GM18909 (cell line): ENCODE results near the gene KIFC1.

ENCODE experiments used
- ATAC-seq: cut with Tn5 transposase; IDR thresholded peaks from one replicate; pipeline ENCODE4 v1.9.1; 2021; ENCODE audit warnings: mild to moderate bottlenecking; ENCODE audit not compliant: unreplicated experiment, poor library complexity

Gene KIFC1

DNA sequence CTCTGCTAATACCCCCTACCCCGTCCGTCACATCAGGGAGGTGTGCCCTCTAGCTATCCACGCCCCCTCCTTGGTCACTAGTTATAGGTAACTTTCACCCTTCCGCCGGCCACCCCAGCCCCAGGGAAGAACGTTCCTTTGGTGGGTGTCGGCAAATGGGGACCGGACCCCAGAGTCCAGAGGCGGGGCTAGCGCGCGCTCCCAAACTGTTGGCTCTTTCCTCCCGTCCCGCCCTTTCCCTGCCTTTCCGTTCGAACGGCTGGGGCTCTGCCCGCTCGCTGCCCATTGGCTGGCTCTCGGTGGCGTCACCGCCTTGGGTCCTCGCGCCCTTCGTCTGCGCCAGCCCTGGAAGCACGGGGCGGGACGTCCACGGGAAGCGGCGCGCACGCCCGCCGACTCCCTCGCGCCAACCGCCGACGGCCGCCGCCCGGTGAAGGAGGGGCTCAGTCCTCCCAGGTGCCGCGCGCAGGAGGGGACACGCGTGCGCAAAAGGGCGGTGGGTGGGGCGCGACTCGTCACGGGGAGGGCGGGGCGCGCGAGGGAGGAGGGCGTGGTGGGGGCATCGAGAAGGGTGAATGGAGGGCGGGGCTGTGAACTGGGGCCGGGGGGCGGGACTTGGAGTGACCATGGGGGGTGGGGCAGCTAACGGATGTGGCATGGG is 18.6 kb downstream of the KIFC1 start:
- peak; percentile 86 for ATAC-seq

DNA sequence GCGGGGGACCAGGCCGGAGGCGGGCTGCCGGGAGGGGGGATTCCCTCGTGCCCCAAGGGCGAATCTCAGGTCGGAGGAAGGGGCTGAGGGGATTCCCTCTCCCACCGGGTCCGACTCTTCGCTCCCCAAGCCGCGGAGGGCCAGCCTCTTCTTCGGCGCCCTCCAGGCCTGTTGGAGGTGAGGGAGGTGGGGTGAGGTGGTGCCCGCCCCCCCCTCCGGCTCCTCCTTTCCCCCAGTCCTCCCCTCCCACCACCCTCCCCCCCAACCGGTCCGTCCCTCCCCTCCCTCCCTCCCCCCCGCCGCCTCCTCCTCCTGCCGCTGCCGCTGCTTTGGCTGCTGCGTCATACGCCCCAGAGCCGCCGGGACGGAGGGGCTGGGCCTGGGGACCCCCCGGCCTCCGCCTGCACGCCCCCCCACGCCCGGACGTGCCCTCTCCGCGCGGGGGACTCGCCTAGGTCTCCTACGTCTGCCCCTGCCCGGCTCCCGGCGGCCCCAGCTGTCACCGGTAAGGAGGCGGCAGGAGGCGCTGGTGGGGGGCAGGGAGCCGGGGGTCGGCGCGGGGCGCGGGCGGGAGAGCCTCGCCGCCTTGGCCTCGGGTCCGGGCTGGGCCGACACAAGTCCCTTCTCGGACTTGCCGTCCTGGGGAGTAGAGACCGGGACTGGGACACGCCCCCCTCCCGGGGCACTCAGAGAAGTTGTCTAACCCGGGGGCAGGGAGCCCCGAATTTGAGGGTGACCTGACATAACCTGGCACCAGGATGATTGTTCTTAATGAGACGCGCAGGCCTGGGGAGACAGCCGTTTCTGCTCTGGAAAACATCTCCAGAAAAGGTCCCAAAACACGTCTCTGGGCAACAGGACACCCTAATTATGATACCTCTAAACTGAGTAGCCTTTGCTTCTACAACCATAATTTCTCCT is 19.3 kb downstream of the KIFC1 start, which contains the start of gene PHF1:
Gene PHF1 (plus strand): TSS at position 304 of the 921 bp plus-strand sequence. CDS start 1,250 bp downstream, outside the sequence.
- ATAC-seq: peak; percentile 42

DNA sequence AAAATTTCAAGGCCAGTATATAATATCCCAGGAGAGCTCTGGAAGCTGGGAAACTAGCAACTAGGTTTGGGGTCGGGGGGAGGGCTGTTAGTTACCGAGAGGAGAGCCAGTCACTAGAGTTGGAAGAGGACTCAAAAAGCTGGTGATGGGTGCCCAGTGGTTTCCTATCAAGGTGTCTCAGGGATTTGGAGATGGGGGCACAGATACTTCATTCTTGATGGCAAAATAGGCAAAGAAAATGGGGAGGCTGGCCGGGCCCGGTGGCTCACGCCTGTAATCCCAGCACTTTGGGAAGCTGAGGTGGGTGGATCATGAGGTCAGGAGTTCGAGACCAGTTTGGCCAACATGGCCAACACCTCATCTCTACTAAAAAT is 20.0 kb downstream of the KIFC1 start:
- no peak for ATAC-seq

DNA sequence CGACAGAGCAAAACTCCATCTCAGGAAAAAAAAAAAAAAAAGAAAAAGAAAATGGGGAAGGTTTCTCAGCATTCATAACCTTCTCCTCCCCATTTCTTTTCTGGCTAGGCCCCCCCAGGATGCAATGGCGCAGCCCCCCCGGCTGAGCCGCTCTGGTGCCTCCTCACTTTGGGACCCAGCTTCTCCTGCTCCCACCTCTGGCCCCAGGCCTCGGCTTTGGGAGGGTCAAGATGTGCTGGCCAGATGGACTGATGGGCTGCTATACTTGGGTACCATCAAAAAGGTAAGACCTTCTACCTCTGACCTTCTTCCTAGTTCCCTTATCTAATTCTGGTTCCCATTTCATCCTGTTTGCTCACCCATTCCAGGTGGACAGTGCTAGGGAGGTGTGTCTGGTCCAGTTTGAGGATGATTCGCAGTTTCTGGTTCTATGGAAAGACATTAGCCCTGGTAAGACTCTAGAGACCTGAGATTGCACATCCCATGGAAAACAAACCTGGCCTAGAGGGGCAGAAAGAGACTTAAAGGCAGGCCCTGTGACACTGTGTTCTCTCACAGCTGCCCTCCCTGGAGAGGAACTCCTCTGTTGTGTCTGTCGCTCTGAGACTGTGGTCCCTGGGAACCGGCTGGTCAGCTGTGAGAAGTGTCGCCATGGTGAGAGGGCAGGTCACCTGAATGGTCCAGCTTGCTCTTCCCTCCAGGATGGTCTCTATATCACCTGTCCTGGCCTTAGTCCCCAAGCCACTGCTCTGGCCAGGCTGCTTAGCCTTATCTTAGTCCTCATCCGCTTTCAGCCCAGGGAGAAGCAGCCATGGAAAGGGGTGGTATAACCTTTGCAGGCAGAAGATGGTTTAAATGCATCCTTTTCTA is 20.8 kb downstream of the KIFC1 start:
- ATAC-seq: no peak

DNA sequence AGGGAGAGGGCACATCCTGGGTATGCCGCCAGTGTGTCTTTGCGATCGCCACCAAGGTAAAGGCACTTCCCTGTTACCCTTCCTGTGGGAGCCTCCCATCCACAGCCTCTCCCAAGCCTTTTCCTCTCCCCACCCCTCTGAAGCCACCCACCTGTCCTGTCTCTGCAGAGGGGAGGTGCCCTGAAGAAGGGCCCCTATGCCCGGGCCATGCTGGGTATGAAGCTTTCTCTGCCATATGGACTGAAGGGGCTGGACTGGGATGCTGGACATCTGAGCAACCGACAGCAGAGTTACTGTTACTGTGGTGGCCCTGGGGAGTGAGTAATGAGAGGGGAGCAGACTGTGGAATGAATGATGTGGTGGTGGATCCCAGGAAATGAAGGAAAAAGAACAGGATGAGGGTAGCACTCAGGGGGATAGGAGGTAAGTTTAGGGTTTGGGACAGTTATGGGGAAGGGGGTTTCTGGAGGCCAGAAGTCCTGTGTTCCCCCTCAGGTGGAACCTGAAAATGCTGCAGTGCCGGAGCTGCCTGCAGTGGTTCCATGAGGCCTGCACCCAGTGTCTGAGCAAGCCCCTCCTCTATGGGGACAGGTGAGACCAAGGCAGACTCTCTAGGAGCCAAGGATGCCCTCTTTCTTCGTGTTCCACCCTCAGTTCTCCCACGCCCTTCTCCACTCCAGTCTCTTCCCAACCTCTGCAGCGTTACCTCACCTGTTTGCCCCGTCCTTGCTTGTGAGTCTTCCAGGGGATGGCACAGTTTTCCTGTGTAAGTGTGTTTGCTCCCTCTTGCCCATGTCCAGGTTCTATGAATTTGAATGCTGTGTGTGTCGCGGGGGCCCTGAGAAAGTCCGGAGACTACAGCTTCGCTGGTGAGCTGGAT is 21.9 kb downstream of the KIFC1 start:
- ATAC-seq: no peak

DNA sequence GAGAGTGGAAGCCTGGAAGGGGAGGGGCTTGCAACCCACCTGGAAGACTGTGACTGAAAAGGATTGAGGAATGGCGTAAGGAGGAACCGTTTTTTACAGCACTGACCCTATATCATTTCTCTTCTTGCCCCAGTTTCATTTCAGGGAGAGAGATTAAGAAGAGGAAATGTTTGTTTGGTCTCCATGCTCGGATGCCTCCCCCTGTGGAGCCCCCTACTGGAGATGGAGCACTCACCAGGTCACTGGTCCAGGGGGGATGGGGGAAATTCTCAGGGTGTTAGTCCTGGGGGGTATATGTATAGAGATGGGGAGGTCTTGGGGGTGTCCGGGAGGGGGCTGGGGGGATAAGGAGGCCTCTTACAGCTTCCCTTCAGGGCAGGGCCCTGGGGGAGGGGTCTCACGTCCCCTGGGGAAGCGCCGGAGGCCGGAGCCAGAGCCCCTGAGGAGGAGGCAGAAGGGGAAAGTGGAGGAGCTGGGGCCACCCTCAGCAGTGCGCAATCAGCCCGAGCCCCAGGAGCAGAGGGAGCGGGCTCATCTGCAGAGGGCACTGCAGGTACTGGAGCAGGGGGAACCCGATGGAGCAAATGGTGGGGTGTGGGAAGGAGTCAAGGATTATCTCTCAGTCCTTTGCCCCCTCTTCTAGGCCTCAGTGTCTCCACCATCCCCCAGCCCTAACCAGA is 23.1 kb downstream of the KIFC1 start:
- no peak for ATAC-seq

DNA sequence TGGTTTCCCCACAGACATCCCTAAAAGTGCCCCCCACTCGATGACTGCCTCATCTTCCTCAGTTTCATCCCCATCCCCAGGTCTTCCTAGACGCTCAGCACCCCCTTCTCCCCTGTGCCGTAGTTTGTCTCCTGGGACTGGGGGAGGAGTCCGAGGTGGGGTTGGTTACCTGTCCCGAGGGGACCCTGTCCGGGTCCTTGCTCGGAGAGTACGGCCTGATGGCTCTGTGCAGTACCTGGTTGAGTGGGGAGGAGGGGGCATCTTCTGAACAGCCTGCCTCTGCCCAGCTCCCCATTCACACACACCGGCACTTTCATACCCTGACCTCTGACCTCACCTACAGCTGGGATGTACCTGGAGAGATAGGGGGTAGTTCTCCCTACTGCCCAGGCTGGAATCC is 24.2 kb downstream of the KIFC1 start:
- ATAC-seq: no peak

DNA sequence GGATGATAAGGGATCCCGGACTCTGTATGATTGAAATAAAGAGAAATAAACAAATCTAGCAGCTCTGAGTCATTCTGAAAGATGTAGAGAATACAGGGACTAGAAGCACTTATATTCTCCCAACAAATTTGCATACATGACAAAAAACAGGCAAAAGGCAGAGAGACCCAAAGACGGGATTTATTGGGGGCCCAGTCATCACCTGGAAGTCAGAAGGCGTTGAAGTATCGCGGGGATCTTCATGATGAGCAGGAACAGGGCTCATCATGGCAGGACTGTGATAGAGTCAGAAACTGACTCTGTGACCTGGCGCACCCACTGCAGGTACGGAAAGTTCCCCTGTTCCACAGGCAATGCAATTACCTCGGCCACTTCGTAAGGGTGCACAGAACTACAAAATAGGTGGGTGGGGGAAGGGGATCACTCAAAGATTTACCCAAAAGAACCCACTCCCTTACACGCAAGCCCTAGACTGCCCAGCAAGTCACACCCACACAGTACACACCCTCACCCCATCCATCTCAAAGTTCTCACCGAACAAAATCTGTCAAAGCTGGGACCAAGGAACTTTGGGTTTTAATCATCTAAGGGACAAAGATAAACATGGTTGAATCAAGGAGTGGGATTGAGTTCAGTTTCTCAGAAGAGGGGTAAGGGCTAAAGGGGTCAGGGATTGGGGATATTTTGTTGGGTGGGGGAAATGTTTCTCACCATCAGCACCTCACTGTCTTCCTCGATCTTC is 24.9 kb downstream of the KIFC1 start:
- no peak for ATAC-seq

DNA sequence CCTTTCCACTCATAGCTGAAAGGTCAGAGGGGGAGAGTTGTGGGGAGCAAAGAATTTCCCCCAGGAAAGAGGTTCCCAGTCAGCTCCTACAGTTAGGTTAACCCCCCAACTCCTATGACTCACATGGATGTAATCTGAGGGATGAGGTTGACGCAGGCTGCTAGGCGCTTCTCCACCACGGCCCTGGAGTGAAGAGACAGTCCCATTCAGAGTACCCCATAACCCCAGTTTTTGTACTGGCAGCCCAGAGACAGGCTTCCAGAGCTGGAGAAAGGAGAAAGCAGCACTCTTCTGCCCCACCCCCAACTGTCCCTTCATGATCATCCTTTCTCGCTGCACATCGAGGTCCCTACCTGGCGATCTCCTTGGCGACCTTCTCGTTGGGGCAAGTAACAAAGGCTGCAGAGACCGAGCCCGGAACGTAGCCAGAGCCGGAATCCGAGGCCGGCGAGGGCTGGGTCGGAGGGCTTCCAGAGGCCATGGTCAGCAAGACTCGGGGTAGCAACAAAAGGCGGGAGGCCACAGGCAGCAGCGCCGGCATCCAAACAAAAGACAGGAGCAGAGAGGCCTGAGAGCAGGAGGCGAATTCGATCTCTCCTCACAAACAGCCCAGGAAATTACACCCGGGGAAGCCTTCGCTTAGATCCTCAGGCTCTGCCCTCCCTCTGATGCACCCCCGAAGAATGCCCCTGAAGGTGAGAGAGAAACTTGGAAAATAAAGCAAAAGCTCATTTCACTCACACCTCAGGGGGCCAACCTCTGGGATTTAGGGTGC is 25.7 kb downstream of the KIFC1 start:
- peak; percentile 0 for ATAC-seq

DNA sequence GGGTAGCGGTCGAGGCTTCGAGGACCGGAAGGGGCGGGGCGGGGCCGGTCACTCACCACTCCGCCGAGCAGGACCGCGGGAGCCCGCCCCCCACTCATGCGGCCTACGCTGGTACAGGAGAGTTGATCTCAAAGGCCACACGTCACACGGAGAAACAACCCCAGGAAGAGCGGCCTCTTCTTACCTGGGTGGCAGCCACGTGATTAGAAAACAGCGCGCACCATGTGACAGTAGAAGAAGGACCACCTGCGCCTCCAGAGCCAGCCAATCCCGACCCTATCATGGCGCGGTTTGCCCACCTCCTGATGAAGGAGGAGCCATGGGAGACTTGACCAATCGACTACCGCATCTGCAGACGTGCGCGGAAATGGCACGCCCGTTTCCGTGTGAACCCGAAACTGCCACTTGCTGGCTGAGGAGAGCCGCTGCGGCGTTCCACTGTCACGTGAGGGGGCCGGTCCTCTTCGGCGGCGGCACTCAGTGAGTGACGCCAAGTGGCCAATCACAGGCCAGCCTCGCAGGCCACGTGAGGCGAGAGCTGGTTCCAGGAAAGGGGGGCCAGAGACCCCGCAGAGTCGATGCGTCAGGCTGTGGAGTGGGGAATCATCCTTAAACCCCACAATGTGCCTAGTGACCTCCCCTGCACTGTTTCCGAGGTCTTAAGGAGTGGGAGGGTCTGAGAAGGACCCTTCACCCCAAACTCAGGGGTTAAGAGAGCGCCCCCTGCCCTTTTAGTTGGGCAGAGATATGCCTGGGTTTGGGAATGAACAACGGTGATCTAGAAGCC is 26.5 kb downstream of the KIFC1 start, which contains the start of gene CUTA:
Gene CUTA (minus strand): TSS at position 205 of the 787 bp plus-strand sequence. CDS start 107 bp downstream, at position 98.
- ATAC-seq: peak; percentile 88

DNA sequence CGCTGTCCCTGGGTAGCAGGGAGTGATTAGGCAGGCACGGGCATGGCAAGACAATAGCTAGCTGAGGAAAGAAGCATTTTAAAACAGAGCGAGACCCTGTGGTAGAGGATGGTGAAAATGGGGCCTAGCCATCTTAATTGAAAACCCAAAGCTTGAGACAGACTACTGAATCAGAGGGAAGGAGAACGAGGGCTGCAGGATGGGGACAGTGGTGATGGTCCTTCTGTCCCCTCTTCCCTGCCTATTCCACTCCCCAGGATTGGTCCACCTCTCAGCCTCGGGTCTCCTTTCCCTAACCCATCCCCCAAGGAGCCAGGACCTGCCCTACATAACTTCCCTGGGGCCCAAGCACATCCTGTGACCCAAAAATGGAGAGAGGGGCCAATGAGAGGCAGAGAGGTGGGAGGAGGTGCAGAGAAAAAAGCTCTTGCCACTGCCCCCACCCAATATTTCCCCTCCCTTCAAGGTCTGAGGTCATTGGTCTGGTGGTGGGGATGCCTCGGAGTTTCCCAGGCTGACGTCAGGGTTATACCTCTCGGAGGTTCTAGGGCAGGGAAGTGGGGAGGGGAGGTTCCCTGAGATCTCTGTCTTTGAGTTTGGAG is 27.2 kb downstream of the KIFC1 start:
- ATAC-seq: no peak

DNA sequence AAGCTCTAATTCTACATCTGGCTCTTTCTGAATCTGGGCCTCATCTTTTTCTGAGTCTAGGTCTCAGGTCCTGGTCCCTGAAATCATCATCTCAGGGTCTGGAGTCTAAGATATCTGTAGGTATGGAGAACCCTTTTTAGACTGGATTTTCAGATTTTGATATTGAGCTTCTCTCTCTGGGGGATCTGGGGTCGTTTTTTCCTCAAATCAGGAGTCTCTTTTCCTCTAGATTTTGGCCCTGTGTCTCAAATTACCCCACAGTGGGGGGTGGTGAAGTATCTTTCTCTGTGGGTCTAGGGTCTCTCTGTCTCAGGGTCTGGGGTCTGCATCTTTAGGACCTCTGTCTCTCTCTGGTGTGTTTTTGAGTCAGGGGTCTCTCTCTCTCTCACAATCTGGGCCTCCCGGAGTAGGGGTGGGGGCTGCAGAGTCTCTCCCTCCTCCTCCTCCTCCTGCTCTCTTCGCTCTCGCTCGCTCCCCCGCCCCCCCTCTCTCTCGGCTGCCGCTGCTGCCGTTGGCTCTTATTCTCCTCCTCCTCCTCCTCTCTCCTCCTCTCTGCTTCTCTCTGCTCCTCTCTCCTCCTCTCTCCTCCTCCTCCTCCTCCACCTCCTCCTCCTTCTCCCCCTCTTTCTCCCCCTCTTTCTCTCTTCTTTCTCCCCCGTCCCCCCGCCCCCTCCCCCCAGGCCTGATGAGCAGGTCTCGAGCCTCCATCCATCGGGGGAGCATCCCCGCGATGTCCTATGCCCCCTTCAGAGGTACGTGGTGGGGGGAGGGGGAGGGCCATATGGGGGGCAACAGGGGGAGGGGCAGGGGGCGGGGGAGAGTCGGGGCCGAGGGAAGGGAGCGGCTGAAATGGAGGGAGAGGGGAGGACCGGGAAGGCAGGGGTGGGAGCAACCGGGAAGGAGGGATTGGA is 28.2 kb downstream of the KIFC1 start, which contains the start of gene SYNGAP1:
Gene SYNGAP1 (plus strand): TSS at position 486 of the 911 bp plus-strand sequence. CDS start 200 bp downstream, at position 686.
- ATAC-seq: no peak

DNA sequence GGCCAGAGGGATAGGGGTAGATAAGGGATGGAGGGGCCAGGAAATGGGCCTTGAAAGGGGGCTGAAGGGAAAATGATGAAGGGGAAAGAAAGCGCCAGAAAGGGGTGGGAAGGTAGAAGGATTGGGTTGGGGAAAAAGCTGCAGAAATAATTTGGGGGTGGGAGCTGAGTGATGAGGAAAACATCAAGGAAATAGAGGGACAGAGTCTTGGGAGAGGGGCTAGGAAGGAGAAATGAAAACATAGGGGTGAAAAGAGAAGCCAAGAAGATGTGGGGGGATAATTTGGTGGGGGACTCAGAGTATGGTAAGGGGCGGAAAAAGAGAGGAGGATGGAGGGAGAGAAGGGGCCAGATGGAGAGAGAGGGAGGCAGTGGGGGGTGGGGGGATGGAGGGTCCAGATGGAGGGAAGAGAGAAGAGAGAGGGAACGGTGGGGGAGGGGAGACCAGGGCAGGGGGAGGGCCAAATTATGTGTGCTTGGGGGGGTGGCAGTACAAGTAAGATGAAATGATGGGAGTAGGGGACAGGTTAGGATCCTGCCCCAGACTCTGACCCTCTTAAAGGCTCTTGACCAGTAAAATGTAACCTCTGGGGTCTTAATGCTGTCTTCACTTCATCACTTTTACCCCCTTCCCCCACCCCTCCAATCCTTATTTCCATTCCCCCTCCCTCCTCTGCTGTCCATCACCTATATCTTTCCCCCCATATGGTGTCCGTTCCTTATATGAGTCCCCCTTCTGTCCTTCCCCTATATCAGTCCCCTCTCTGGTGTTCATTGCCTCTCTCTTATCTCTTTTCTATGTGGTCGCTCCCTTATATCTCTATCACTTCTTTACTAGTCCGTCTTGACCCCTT is 29.1 kb downstream of the KIFC1 start:
- ATAC-seq: no peak

DNA sequence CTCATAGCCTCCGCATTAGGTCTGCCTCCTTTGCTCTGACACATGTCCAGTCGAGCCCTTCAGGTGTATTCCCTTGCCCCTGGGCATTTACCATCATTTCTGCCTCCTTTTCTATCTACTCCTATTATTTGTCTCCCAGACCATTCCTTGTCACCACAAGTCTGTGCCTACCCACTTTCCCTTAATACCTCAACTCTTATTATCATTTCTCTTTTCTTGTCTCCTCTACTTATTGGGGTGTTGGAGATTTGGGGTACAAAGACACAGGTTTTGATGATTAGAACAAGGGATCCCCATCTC is 29.7 kb downstream of the KIFC1 start:
- no peak for ATAC-seq

DNA sequence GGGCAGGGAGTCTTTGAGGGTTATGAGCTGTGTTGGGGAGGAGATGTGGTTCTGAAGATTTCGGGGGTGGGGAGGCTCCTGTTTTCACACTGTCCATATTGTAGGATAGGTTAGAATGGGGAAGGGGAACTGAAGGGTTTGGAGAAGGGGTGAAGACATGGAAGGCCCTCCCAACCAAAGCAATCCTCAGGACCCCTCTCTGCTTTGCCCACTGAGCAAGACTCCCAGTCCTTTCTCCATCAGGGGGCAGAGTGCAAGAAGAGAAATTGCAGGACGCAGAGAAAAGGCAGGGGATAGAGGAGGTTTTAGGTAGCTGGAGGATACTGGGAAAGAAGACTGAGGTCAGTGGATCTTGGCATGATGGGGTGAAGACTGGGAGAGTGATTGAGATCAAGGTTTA is 32.2 kb downstream of the KIFC1 start:
- ATAC-seq: no peak
